GM21360 (cell line): ENCODE measurements around the gene KIAA0825.

Source experiments
- ATAC-seq: cut with Tn5 transposase; IDR thresholded peaks from one replicate; pipeline ENCODE4 v1.9.1; 2021; ENCODE audit warnings: mild to moderate bottlenecking, moderate library complexity; ENCODE audit not compliant: unreplicated experiment

The KIAA0825 gene

DNA sequence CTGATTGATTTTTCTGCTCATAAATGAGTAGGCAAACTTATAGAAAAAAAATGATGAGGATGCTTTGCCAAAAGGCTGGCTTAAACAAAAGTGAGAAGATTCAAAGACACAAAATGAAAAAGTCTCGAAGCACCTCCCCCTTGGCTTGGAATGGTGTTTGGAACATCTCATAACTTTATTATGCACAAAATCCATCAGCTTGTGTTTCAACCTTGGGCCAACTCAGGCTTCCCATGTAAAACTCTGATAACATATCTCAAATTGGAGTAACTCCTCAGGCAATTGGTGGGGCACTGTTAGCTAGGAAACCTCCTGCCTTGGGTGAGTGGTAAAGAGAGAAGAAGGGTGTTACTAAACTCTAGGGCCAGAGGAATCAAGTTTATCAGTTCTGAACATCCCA lies 176.3 kb downstream of the KIAA0825 start:
- no peak for ATAC-seq

- ATAC-seq: no peak
These were observed 178.4 kb downstream of the KIAA0825 start for GRCh38 chr5:94440015-94440414.

DNA sequence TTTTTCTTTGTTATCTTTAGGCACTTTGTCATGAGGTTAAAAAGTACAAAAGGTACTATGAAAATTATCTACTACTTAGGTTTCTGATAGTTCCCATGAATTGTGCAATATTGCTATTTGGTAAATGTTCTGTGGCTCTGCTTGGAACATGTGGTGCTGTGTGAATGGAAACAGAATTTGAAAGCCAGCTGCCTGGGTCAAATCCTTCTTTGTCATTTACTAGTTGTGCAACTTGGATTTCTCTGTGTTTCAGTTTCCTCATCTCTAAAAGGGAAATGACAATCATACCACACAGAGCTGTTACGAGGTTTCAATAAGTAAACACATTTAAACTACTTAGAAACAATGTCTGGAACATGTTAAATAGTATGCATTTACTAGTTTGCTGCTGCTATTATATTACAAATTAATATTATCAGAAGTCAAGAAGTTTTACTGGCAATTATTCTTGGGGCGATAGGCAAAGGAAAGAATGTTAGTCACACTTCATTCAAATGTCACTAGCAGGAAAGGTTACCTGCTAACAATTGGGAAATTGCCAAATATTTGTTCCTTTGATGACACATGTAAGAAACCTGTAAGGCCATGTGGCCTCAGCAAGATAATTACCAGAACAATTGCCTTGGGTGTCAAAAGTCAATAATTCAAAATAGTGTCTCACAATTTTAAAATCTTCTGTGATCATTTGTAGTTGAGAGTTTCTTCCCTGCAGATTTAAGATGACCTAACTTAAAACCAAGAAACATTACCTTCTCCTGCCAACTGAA lies 184.8 kb downstream of the KIAA0825 start:
- ATAC-seq: no peak

DNA sequence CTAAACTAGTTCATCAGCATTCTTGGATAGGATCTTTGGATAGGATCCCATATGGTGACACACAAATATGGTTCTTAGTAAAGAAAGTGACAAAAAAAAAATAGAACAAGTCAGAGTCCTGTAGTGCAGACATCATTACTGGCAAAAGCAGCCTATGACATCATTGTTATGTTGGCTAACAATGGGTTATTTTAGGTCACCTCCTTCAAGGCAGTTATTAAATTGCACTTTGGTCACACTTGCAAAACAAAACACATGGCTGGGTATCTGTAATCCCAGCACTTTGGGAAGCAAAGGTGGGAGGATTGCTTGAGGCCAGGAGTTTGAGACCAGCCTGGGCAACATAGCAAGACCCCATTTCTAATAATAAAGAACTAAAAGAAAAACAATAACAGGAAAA lies 185.9 kb downstream of the KIAA0825 start:
- ATAC-seq: no peak

- ATAC-seq: no peak
These were observed 186.7 kb downstream of the KIAA0825 start for GRCh38 chr5:94431696-94432095.

DNA sequence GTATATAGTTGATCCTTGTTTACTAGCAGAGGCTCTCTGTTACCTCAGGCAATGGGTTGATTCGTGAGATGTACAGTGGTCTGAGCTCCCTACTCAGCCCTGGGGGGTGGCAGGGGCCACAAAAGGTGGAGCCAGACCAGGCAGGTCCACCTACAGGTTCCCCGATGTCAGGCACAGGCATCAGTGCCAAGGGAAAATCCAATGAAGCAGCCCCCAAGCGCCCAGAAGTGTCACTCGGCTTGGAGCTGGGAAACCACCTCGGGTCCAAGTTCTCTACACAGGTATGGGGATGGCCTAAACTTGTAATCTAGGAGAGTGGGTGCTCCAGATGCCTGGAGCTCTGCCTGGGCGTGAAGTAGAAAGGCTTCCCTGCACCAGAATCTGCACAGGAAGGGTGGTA lies 188.8 kb downstream of the KIAA0825 start:
- no peak for ATAC-seq

DNA sequence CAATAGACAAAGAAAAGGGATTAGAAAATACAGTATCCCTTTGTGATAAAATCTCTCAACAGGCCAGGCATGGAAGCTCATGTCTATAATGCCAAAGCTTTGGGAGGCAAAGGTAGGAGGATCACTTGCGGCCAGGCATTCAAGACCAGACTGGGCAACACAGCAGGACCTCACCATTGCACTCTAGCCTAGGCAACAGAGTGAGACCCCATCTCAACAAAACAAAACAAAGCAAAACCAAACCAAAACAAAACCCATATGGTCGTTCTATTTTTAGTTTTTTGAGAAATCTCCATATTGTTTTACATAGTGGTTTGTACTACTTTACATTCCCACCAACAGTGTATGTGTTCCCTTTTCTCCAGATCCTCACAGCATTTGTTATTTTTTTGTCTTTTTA lies 193.0 kb downstream of the KIAA0825 start:
- ATAC-seq: no peak

DNA sequence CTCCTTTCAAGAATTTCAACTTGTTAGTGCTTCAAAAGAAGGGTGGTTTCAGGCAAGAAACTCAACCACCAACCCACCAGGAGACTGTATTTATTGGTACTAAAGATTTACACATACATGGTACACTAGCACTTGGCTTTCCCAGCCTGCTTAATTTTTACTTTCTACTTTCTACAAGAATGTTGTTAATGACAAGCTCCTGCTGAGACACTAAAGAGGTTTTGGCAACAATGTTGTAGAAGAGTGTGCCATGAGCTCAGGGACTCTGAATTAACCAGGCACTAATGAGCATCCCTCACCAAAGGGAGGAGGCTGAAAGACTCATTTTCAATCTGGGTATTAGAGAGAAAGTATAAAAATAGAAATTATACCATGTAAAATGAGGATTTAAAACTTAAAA lies 195.0 kb downstream of the KIAA0825 start:
- no peak for ATAC-seq

DNA sequence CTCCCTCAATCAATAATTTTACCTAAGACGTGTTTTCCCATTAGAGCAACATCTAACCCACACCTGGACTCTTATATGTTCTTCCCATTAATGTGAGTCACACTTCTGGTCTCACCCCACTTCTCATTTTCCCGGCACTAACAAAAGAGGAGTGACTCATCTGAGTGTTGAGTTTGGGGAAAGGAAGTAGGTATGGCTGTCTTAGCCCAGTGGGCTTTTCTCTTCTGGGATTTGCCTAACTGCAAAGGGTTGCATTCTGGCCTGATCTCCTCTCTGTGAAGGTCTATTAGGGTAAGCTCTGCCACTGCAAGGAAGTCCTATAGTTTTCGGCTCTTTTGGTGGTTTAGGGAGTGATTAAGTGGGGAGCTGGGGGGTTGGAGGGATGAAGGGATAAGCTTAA lies 195.6 kb downstream of the KIAA0825 start:
- ATAC-seq: no peak

GRCh38 chr5:94420885-94421284 lies 197.5 kb downstream of the KIAA0825 start:
- no peak for ATAC-seq

- no peak for ATAC-seq
These were observed 202.6 kb downstream of the KIAA0825 start for GRCh38 chr5:94415798-94416197.

GRCh38 chr5:94409440-94409839 lies 209.0 kb downstream of the KIAA0825 start:
- no peak for ATAC-seq

- no peak for ATAC-seq
These were observed 211.4 kb downstream of the KIAA0825 start for GRCh38 chr5:94407023-94407422.

- no peak for ATAC-seq
These were observed 214.9 kb downstream of the KIAA0825 start for GRCh38 chr5:94403483-94403882.

GRCh38 chr5:94402096-94402495 lies 216.3 kb downstream of the KIAA0825 start:
- ATAC-seq: no peak

DNA sequence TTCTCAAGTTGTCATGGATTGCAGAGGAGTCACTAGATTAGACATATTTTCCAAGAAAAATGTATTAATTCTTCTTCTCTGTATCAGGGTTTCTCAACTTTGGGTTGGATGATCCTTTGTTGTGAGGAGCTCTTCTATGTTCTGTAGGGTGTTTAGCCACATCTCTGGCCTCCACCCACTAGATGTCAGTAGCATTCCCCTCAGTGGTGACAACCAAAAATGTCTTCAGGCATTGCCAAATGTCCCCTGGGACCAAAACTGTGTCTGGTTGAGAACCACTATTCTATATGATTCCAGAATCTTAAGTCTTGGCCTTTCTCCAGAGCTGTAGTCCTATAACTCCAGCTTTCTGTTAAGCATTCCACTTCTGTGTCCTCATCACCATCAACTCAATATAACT lies 220.9 kb downstream of the KIAA0825 start:
- ATAC-seq: no peak

- ATAC-seq: no peak
These were observed 221.7 kb downstream of the KIAA0825 start for GRCh38 chr5:94396687-94397086.

DNA sequence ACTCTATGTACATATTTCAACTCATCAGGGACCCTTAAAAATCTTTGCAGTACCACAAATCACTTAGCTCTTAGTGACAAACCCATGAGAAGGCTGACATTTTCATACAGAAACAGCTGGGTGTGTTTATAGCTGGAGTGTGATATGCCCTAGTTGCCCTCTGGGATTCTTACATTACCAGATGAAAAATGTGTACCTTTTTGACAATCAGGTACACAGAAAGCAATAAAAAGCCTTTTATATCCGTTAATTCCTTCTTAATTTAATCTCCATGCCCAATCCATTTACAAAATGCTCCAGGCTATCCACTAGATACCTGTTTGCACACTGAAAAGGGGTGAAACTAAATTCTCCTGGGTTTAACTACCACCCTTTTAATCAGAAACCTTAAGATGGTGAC lies 222.9 kb downstream of the KIAA0825 start:
- no peak for ATAC-seq

DNA sequence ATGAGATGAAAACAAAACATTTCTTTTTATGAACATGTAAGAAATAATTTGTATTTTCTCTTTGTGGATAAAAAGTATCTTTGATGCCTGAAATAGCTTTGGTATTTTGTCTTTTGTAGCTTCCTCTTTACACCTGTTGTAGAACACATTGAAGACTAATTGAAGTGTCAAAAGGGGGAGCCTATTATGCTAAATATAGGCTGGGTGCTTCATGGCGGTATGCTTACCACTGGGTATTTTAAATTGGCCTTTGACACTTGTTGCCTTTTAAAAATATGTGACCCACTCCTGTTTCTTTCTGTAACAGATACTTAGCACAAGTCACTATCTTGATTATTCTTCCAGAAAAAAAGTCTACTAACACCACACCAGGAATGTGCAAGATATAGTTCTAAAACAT lies 226.4 kb downstream of the KIAA0825 start:
- ATAC-seq: no peak

DNA sequence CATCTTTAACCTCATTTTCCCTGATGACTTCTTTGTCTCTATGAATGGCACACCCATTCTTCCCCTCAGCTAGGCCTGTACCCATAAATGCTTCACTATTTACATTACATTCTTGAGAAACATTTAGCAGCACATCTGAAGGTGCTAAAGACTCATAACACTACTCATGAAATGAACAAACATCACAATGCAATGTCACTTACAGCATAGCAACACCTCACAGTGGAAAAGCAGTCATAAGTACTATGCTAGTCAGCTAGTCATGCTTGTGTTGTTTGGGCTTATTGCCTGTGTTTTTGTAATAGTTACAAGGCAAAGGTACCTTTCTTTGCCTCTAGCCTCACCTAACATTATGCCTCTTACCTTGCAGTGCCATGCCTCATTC lies 228.9 kb downstream of the KIAA0825 start:
- peak; percentile 66 for ATAC-seq

DNA sequence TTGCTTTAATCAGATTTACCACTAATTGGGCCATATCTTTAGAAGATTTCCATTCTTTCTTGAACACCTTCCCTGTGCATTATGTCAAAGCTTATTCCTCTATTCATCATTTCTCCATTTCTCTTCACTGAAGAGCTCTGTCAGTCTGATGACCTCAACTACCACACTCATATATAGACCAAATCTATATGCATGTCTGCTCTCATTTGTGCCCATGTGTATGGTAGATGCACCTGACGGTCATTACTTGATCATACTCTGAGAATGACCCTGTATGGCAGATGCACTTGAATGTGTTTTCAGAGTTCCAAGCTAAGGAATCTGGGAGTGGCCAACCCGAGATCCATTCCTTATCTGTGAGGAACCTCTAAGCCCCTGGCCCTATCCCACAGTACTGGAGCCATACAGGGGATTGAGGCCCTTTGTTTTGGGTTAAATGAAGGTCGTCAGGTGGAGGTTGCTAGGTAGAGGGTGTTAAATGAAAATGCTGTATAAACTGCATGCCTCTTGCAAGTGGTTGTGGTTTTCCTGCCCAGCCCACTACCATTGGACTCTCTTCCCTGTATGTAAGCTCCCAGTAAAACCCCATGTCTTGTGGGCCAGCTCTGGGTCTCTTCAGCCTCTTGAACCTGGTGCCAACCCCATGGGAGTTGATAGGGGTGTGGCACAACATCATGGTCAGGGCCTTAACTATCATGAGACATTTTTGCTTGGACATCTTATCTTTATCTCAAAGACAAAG lies 229.5 kb downstream of the KIAA0825 start:
- no peak for ATAC-seq

DNA sequence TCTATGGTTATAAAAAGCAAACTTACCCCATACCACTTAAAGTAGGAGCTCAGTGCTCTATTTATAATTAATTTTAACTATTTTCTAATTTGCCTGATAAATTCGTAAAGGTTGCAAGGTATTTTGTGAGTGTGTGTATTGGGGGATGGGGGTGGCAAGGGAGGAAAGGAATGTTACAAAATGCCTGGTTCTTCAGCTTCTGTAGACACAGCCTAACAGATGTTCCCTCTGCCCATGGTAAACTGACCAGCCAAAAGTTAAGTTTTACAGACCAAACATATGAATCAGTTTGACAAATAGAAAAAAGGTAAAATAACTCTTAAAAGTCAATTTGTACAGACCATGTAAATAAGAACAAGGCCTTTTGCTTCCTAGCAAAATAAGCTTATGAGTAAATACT lies 232.6 kb downstream of the KIAA0825 start:
- no peak for ATAC-seq

GRCh38 chr5:94378062-94378461 lies 240.3 kb downstream of the KIAA0825 start:
- no peak for ATAC-seq
